ENCODE data around the gene TBX5.

Gene TBX5

DNA sequence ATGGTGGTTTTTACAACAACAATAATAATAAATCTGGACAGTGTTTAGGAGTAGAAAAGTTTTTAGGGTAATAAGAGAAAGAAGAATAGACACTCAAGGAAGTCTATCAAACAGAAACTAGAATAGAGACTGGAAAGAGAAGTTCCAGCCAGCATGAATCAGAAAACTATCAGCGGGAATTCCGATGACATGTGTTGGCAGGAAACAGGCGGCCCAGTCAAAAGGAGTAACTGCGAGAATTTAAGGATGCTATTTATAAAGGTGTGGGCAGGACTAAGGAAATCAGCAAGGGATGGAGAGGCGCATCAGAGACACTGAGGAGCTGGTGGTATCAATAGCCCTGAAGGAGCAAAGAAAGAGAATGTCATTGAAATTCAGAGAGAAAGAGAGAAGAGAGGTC lies 89.9 kb downstream of the TBX5 start:
- DNase-seq, result no peak

DNA sequence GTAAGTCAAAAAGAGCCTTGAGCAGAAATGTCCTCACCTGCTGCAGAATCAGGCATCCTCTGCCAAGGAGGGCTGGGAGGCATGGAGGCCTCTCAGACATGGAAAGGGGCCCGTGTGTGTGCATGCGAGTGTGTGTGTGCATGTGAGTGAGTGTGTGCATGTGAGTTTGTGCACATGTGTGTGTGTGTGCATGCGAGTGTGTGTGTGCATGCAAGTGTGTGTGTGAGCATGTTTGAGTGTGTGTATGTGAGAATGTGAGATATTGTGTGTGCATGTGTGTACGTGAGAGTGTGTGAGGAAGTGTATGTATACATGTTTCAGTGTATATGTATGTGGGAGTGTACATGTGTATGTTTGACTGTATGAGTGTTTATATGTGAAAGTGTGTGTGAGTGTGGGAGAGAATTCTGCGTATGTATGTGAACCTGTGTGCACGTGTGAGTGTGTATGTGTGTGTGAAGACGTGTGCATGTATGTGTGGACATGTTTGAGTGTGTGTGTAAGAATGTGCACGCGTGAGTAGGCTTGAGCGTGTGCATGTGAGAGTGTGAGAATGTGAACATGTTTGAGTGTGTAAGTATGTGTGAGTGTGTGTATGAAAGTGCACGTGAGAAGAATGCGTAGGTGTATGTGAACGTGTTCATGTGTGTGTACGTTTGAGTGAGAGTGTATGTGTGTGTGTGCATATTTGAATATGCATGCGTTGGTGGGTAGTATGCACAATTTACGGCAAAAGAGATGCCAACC lies 90.8 kb downstream of the TBX5 start:
- DNase-seq, result no peak

DNA sequence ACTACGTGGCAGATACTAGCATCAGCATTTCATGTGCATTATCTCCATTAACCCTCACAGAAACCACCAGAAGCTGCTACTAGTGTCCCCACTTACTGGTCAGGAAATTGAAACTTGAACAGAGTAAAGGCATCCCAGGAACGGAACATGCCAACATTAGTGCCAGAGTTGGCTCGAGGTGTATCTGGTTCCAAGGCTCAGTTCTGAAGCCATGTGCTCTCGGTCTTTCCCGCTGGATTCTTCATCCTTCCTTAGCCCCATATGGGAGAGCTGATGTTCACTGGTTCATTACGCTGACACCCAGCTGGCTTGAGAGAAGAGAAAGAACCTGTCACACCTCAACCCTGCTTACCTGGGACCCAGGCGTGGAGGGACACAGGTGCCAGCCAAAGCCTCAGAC lies 91.5 kb downstream of the TBX5 start:
- DNase-seq, result no peak

DNA sequence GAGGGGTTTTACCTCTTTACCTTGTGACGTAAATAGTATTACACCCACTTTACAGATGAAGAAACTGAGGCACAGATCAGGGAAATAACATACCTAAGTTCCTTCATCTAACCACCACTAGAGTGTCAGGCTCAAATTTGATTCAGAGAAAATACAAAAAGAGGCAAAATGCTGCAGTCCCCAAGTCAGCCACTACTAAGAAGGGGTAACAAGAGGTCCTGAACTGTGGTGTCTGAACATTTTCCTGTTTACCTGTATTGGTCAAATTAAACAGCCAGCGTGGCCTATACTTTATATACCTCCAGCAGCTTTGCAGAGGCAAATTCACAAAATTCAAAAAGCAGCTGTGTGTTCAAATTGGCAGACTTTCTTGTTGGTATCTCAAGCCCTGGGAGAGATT lies 92.0 kb downstream of the TBX5 start:
- DNase-seq, result no peak

DNA sequence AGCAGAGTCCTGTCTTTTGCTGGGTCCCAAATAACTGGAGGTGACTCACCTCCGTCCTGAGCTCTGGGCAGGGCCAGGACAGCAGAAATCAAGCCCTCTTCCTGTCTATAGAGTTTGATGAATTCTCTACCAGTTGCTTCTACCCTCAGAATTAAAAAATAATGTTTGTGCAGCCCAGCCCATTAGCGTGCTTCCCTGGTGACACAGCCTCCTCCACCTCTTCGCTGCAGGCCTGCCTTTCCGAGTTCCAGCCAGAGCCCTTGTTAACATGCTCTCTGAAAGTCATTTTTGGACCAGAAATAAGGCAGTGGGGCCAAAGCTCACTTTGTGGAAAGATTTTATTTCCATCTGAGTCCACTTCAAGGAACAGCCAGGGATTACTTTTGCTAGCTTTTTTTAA lies 94.0 kb downstream of the TBX5 start:
- no peak for DNase-seq

DNA sequence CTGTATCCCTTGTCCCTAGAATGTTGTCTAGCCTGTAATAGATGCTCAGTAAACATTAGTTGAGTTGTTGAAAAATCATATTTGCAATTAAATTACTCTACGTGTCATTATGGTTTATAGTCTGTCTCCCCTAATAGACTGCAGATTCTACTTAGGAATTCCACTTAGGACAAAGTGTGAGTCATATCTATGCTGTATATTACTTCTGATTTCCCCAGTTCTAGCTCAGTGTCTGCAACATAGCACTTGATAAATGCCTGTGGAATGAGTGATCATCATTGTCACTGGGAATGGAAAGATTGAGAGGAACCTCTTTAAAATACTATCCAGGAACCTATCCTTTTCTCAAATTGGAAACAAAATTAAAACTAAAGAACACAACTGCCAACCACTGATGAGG lies 99.3 kb downstream of the TBX5 start:
- DNase-seq, result no peak

DNA sequence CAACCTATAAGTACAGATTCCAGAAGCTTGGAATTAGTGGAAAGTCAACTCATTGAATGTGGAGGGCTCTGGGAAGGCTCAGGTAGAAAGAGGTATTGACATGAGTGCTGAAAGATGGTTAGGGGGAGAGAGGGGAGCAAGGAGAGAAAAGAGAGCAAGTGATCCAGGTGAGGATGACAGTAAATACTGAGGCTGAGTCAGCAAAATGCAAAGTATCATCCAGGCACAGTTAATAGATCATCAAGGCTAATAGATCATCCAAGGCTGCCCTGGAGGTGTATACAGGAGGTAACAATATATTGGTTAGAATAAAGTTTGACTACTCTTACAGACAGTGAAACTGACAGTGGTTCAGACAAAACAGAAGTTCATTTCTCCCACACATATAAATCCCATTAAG lies 100.5 kb downstream of the TBX5 start:
- no peak for DNase-seq
